DOHH2 (cell line): ENCODE data around the gene YTHDF1.

Experiments used
- H3F3A ChIP-seq: fragments of 200-600 bp; sonication (generic), shearing (Covaris generic); 2 replicates; pipeline ENCODE4 v1.6.0; 2016; ENCODE audit warnings: antibody characterized with exemption, mild to moderate bottlenecking; ENCODE audit not compliant: control insufficient read depth, insufficient read depth
- H3K27ac ChIP-seq: fragments of 200-600 bp; sonication (generic); 2 replicates; pipeline ENCODE4 v1.5.1; 2014; ENCODE audit warnings: low read depth, mild to moderate bottlenecking, low read length, moderate library complexity
- H3K27me3 ChIP-seq: fragments of 200-600 bp; sonication (generic); 2 replicates; pipeline ENCODE4 v1.6.1; 2014; ENCODE audit warnings: mild to moderate bottlenecking, low read length, mixed read lengths; ENCODE audit not compliant: control insufficient read depth
- H3K36me3 ChIP-seq: fragments of 200-600 bp; sonication (generic); 2 replicates; pipeline ENCODE4 v1.6.1; 2014; ENCODE audit warnings: mild to moderate bottlenecking, low read length, moderate library complexity, mixed read lengths; ENCODE audit not compliant: control insufficient read depth
- H3K4me1 ChIP-seq: fragments of 200-600 bp; sonication (generic); 2 replicates; pipeline ENCODE4 v1.6.1; 2014; ENCODE audit warnings: mild to moderate bottlenecking, low read length, mixed read lengths; ENCODE audit not compliant: control insufficient read depth
- H3K4me2 ChIP-seq: fragments of 200-600 bp; sonication (generic); 2 replicates; pipeline ENCODE4 v1.6.0; 2014; ENCODE audit warnings: mild to moderate bottlenecking, low read length, moderate library complexity
- H3K4me3 ChIP-seq: fragments of 200-600 bp; sonication (generic); 2 replicates; pipeline ENCODE4 v1.5.1; 2014; ENCODE audit warnings: mild to moderate bottlenecking, low read length, mixed read lengths
- H3K79me2 ChIP-seq: fragments of 200-600 bp; sonication (generic); 2 replicates; pipeline ENCODE4 v1.6.1; 2014; ENCODE audit warnings: mild to moderate bottlenecking, low read length, mixed read lengths; ENCODE audit not compliant: control insufficient read depth
- H3K9me2 ChIP-seq: fragments of 200-600 bp; sonication (generic); replicated peaks from 2 replicates; pipeline ENCODE4 v1.6.1; 2014; ENCODE audit warnings: mild to moderate bottlenecking, low read length, mixed read lengths; ENCODE audit not compliant: control insufficient read depth
- H3K9me3 ChIP-seq: fragments of 200-600 bp; sonication (generic); 2 replicates; pipeline ENCODE4 v1.6.1; 2014; ENCODE audit warnings: antibody characterized with exemption, low read length, mixed read lengths; ENCODE audit not compliant: control insufficient read depth, insufficient read depth
- H4K20me1 ChIP-seq: fragments of 200-600 bp; sonication (generic); 2 replicates; pipeline ENCODE4 v1.6.0; 2014; ENCODE audit warnings: low read depth, mild to moderate bottlenecking, antibody characterized with exemption, low read length, moderate library complexity; ENCODE audit not compliant: control insufficient read depth, insufficient read depth
- CTCF ChIP-seq: fragments of 200-600 bp; sonication (generic); IDR thresholded peaks from one replicate; pipeline ENCODE4 v1.5.1; 2014; ENCODE audit warnings: antibody characterized with exemption, mild to moderate bottlenecking, low read depth, low read length; ENCODE audit not compliant: poor library complexity, severe bottlenecking
- EZH2phosphoT487 ChIP-seq: fragments of 200-600 bp; sonication (generic); IDR thresholded peaks from 2 replicates; pipeline ENCODE4 v1.6.1; 2017; ENCODE audit warnings: borderline replicate concordance, mild to moderate bottlenecking, antibody characterized with exemption, low read length, moderate library complexity, mixed read lengths

YTHDF1 gene

GRCh38 chr20:63238514-63239125, 22.7 kb upstream of the YTHDF1 start:
- Histone ChIP-seq H4K20me1 (no peaks in the 10 kb centered on the region), H3K9me2 (no peaks in the 10 kb centered on the region), H3K4me3 (no peak overlapping the region), H3F3A (0 out of 2 replicates have a peak, but pooled peaks cover 3% of the 10 kb centered on the region), H3K27ac (no peak overlapping the region), H3K27me3 (no peaks in the 10 kb centered on the region), H3K9me3 (no peaks in the 10 kb centered on the region), H3K4me1 (peaks cover 15% of the 10 kb centered on the region), H3K4me2 (no peak overlapping the region), H3K36me3 (no peaks in the 10 kb centered on the region), H3K79me2 (no peaks in the 10 kb centered on the region)
- TF ChIP-seq EZH2phosphoT487 (no peak), CTCF (no peak)

- no peak overlapping the region for H3K27ac ChIP-seq
- H3K27me3 ChIP-seq: peaks cover 2% of the 10 kb centered on the region
- TF ChIP-seq CTCF: no peak
- TF ChIP-seq EZH2phosphoT487: no peak
- 0 out of 2 replicates have a peak, but pooled peaks cover 3% of the 10 kb centered on the region for H3F3A ChIP-seq
- no peaks in the 10 kb centered on the region for H3K9me3 ChIP-seq
- no peak overlapping the region for H3K4me2 ChIP-seq
- no peaks in the 10 kb centered on the region for H3K9me2 ChIP-seq
- H3K4me3 ChIP-seq: no peak overlapping the region
- H3K79me2 ChIP-seq: no peaks in the 10 kb centered on the region
- no peaks in the 10 kb centered on the region for H4K20me1 ChIP-seq
- H3K4me1 ChIP-seq: peaks cover 15% of the 10 kb centered on the region
- H3K36me3 ChIP-seq: no peaks in the 10 kb centered on the region
These were observed 22.1 kb upstream of the YTHDF1 start for GRCh38 chr20:63238031-63238430.

GRCh38 chr20:63236116-63236837, 20.3 kb upstream of the YTHDF1 start:
- Histone ChIP-seq H3K36me3 (no peaks in the 10 kb centered on the region), H3K9me2 (no peaks in the 10 kb centered on the region), H4K20me1 (no peaks in the 10 kb centered on the region), H3K79me2 (no peaks in the 10 kb centered on the region), H3K4me1 (peaks cover 15% of the 10 kb centered on the region), H3K27ac (no peak overlapping the region), H3K9me3 (no peaks in the 10 kb centered on the region), H3F3A (0 out of 2 replicates have a peak, but pooled peaks cover 3% of the 10 kb centered on the region), H3K4me3 (no peak overlapping the region), H3K27me3 (peaks cover 18% of the 10 kb centered on the region), H3K4me2 (no peak overlapping the region)
- TF ChIP-seq EZH2phosphoT487: no peak
- TF ChIP-seq CTCF: no peak
